ENCODE data around the gene VWA3B.

DNA sequence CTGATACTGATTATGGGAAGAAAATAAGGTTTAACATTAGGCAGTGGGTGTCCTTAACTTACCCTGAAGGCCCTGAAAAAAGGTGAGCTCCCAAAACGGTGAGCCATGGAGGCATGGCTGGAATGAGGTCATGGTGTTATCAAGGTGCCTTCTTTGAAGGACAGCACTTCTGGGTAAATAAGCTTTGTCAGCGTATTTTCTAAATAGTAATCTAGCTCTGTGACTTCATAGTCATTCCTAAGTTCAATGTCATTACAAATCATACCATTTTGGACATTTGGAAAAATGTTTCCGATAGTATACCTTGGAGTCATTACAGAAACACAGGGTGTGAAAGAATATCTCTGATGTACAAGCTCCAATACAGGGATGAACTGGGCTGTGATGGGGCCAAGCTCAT is 224.1 kb downstream of the VWA3B start:
- TF ChIP-seq, protein P1, sequence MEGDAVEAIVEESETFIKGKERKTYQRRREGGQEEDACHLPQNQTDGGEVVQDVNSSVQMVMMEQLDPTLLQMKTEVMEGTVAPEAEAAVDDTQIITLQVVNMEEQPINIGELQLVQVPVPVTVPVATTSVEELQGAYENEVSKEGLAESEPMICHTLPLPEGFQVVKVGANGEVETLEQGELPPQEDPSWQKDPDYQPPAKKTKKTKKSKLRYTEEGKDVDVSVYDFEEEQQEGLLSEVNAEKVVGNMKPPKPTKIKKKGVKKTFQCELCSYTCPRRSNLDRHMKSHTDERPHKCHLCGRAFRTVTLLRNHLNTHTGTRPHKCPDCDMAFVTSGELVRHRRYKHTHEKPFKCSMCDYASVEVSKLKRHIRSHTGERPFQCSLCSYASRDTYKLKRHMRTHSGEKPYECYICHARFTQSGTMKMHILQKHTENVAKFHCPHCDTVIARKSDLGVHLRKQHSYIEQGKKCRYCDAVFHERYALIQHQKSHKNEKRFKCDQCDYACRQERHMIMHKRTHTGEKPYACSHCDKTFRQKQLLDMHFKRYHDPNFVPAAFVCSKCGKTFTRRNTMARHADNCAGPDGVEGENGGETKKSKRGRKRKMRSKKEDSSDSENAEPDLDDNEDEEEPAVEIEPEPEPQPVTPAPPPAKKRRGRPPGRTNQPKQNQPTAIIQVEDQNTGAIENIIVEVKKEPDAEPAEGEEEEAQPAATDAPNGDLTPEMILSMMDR (IDR thresholded peaks at IDR 0.05), result no peak
- no peak for TF ChIP-seq EP300 (IDR thresholded peaks at IDR 0.05)
